HG03108 (cell line): Measurements from ENCODE around the gene ADORA1.

Source experiments
- ATAC-seq: cut with Tn5 transposase; IDR thresholded peaks from one replicate; pipeline ENCODE4 v1.9.1; 2021; ENCODE audit warnings: moderate library complexity; ENCODE audit not compliant: unreplicated experiment

Gene ADORA1

GRCh38 chr1:203093754-203094410, 33.6 kb upstream of the ADORA1 start:
- no peak for ATAC-seq

DNA sequence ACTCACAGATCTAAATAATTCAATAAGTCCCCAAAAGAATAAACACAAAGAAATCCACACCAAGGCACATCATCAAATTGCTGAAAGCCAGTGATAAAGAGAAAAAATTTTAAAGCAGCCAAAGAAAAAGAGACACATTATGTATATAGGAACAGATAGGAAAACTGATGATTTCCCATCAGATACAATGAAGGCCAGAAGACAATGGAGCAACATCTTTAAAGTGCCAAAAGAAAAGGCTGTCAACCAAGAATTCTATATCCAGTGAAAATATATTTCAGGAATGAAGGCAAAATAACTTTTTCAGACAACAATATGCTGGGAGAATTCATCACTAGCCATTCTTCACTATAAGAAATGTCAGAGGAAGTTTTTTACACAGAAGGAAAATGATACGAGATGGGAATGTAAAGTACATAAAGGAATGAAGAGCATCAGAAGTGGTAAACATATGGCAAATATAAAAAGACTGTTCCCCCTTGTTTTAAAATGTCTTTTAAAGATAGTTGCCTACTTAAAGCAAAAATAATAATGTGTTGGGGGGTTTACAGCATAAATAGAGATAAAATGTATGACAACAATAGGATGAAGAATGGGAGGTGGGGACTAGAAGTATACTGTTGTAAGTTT, 32.4 kb upstream of the ADORA1 start:
- ATAC-seq = no peak

GRCh38 chr1:203096566-203096965, 31.0 kb upstream of the ADORA1 start:
- no peak for ATAC-seq

- ATAC-seq = no peak
These were observed 30.5 kb upstream of the ADORA1 start for GRCh38 chr1:203097001-203097400.

GRCh38 chr1:203098445-203098844, 29.1 kb upstream of the ADORA1 start:
- no peak for ATAC-seq

DNA sequence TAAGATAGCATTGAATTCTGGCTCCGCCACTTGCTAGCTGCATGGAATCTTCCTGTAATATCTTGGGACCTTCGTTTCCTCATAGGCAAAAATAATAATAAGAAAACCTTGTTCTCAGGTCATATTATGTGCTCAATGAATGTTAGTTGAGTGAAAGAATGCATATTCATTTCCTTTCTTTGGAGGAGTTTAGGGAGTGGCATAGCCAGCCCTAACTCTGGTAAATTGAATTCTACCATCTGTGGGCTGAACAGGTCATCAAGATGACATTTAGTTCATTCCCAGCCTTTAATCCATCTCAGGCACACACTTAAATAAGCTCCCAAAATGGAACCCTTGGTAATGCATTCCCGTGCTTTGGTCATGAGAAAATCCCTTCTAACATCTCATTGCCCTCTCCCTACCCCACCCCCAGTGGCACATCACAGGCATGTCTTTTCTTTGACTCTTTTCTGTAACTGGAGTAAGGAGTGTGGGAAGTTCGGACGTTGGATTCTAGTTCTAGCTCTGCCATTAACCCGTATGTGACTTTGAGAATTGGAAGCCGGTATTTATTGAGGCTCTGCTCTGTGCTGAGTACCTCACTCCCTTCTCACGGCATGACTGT, 28.5 kb upstream of the ADORA1 start:
- no peak for ATAC-seq

- ATAC-seq = no peak
These were observed 27.6 kb upstream of the ADORA1 start for GRCh38 chr1:203099805-203100515.

GRCh38 chr1:203100516-203100869, 27.0 kb upstream of the ADORA1 start:
- no peak for ATAC-seq

DNA sequence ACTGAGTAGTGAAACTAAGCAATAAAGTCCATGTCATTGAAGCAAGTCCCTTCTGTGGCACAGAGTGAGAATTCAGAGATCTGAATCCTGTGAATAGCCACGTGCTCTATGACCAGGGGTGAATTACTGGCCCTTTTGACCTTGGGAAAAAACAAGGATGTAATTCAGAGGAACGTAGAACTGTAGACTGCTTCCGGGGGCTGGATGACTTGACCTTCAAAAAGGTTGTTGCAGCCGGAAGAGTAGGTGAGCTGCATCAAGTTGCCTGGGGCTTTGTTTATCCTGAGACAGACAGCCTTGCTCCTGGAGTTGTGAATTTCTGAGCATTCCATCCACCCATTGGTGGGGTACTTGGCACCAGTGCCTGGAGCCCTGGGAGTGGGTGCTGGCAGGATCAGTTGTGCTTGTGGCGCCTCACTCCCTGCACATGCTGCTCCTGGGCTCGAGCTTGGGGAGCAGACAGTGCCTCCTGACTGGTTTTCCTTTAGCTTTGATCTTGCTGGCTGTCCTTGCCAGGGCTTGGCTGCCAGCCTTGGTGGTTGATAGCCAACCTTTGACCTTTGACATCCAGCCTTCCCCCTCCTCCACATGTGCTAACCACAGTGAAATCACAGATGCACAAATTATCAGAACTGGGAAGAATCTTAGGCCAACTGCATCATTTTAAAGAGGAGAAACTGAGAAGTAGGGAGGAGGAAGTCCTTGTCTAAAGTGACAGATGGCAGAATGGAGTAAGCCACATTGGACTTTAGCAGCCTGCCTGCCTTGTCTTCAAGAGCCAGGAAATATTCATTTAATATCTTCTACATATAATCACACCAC, 25.5 kb upstream of the ADORA1 start:
- no peak for ATAC-seq

- ATAC-seq = no peak
These were observed 24.3 kb upstream of the ADORA1 start for GRCh38 chr1:203103216-203103615.

GRCh38 chr1:203103829-203104495, 23.6 kb upstream of the ADORA1 start:
- ATAC-seq = no peak

DNA sequence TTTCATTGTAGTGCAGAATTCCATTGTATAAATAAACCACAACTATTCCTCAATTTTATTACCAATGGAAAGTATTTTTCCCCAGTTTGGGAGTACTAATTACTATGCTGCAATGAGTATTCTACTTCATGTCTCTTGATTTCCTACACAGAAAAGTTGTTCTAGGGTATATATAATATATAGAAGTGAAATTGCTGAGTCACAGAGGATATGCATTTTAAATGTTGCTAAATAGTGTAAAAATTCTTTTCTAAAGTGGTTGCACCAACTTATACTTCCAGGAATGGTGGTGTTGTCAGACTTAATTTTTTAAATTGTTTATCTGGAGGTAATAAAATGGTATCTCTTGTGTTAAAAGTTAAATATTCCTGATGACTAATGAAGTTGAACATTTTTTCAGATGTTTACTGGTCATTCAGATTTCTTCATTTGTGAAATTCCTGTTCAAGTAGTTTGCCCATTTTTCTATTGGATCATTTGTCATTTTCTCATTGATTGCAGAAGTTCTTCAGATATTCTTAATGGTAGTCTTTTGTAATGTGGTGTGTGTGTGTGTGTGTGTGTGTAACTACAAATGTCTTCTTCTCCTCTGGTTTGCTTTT, 22.6 kb upstream of the ADORA1 start:
- no peak for ATAC-seq

DNA sequence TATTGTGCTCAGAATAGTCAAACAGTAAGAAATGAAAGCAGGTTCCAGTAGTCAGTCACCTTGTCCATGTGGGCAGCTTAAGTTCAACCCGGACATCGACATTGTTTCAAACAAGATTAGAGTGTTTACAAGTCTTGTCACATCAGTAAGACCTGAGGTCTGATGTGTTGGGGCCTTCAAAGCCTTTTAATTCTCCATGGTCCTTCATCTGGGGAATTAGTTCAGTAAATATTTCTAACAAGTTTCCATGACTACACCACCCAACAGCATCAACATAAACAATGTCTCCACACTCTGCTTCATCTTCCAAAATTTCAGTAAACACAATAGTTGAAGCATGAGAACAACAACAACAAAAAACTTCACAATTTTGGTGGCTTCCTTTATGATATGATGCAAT, 15.1 kb upstream of the ADORA1 start:
- ATAC-seq = no peak

DNA sequence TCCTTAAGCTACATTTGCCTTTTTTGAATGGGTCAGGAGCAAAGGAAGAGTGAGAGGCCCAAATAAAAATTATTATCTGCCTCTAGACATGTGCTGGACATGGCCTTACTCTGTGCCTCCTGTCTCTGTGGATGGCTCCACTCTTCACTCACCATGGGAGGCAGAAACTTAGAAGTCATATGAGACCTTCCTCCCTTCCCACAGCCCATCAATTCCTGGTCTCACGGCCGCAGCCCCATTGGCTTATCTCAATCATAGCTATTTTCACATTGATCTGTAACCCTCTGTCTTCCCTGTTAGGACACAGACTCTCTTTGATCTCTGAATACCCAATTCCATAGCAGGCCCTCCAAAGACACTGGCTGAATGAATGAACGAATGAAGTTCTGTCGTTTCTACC, 14.2 kb upstream of the ADORA1 start:
- no peak for ATAC-seq

- no peak for ATAC-seq
These were observed 13.3 kb upstream of the ADORA1 start for GRCh38 chr1:203114202-203114601.

DNA sequence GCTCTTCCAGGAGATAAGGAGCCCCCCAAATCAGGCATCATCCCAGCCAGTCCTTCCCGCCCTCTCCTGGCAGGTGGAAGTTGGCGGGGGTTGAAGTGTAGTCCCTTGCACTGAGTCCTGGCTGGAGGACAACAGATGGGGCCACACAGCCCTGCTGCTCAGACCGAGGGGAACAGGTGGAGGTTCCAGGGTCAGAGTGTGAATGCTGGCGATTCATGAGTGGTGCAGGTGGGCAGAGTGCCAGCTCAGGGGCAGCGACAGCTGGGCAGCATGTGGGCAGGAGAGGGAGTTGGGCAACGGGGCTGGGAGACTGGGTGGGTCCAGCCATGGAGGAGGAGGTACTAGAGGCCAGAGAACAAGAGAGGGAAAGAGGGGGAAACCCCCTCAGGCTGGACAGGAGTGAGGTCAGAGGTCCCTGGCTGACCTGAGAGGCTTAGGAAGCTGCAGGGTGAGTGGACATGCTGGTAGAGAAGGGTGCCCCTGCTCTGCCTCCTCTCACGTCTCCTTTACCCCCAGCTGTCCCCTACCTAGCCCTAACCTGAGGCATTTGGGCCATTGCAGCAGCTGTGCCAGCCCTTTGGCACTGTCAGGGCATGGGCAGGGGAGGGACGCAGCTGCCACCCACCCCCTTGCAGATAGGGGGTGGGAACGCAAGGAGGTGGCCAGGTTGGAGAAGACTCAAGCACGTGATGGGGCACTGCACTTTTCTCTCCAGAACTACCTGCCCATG, 11.3 kb upstream of the ADORA1 start:
- no peak for ATAC-seq

- ATAC-seq = no peak
These were observed 9.6 kb upstream of the ADORA1 start for GRCh38 chr1:203117611-203118575.
